Glutamatergic neuron (in vitro differentiated cells): ENCODE results near the gene MYF6. TPM values are rescaled to one million over a fixed set of nuclear protein-coding genes. Genes with fewer than 3 reads are reported as not detected.

Experiments used
- DNase-seq: peaks from one replicate; pipeline ENCODE4 v3.0.0; 2022
- H3K27ac Mint-ChIP-seq: one replicate; pipeline ENCODE4 v1.8.0; 2020; ENCODE audit warnings: mild to moderate bottlenecking, mixed read lengths, inconsistent platforms; ENCODE audit not compliant: unreplicated experiment
- H3K27me3 Mint-ChIP-seq: one replicate; pipeline ENCODE4 v1.8.0; 2020; ENCODE audit warnings: mild to moderate bottlenecking, moderate library complexity, mixed read lengths, inconsistent platforms; ENCODE audit not compliant: unreplicated experiment
- H3K36me3 Mint-ChIP-seq: one replicate; pipeline ENCODE4 v1.8.0; 2020; ENCODE audit warnings: mild to moderate bottlenecking, mixed read lengths, inconsistent platforms; ENCODE audit not compliant: unreplicated experiment
- H3K4me1 Mint-ChIP-seq: one replicate; pipeline ENCODE4 v1.8.0; 2020; ENCODE audit warnings: mild to moderate bottlenecking, low read depth, mixed read lengths, inconsistent platforms; ENCODE audit not compliant: unreplicated experiment
- H3K4me3 Mint-ChIP-seq: one replicate; pipeline ENCODE4 v1.8.0; 2020; ENCODE audit warnings: mild to moderate bottlenecking, mixed read lengths, inconsistent platforms; ENCODE audit not compliant: unreplicated experiment
- H3K9me3 Mint-ChIP-seq: one replicate; pipeline ENCODE4 v1.8.0; 2020; ENCODE audit warnings: mild to moderate bottlenecking, moderate library complexity, mixed read lengths, inconsistent platforms; ENCODE audit not compliant: unreplicated experiment
- CTCF ChIP-seq: fragments of 200-600 bp; sonication (generic); IDR thresholded peaks from one replicate; pipeline ENCODE4 v1.5.0; 2021; ENCODE audit not compliant: partially characterized antibody, unreplicated experiment
- total RNA-seq: library from RNA; stranded (reverse); fragmentation: NEBNext Ultra II Directional; extraction: Animal tissue kit (Norgen Biotek cat#: 25700); gene quantifications from one replicate; pipeline ENCODE4 v1.2.1, GENCODE V29; 2021; ENCODE audit not compliant: unreplicated experiment

MYF6 gene
- total RNA-seq, 1 donor from 2014 or later, result not detected

DNA sequence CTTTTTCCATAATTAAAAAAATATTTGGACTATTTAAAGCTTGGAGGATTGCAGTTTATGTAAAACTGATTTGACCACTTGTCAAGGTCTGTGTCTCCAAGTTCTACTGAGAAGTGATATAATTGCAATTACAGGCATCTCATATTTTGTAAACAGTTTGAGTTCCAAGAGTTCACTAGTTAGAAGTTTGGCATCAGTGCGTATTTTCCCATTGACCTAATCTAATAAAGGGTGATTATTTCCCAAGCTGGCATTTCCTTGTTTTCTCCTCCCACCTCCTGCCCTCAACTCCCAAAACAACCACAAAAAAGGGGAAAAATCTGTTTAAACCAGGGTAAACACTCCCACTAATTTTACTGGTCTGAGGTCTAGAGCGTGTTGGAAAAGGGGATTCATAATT, 3.0 kb upstream of the MYF6 start:
- Mint-ChIP-seq H3K4me3 (no peak overlapping the region), H3K4me1 (peaks cover 2% of the 10 kb centered on the region), H3K9me3 (peaks cover 4% of the 10 kb centered on the region), H3K36me3 (no peaks in the 10 kb centered on the region), H3K27me3 (peaks cover 6% of the 10 kb centered on the region), H3K27ac (no peak overlapping the region)
- DNase-seq, result no peak
- no peak for TF ChIP-seq CTCF

GRCh38 chr12:80707830-80708258, 410 bp downstream of the MYF6 start:
- peaks cover 4% of the 10 kb centered on the region for H3K9me3 Mint-ChIP-seq
- peak overlapping the region; percentile 83 for H3K4me3 Mint-ChIP-seq
- H3K27ac Mint-ChIP-seq, result no peak overlapping the region
- peak; percentile 27 for DNase-seq
- no peaks in the 10 kb centered on the region for H3K36me3 Mint-ChIP-seq
- H3K4me1 Mint-ChIP-seq, result peaks cover 2% of the 10 kb centered on the region
- no peak for TF ChIP-seq CTCF
- H3K27me3 Mint-ChIP-seq, result peaks cover 13% of the 10 kb centered on the region

DNA sequence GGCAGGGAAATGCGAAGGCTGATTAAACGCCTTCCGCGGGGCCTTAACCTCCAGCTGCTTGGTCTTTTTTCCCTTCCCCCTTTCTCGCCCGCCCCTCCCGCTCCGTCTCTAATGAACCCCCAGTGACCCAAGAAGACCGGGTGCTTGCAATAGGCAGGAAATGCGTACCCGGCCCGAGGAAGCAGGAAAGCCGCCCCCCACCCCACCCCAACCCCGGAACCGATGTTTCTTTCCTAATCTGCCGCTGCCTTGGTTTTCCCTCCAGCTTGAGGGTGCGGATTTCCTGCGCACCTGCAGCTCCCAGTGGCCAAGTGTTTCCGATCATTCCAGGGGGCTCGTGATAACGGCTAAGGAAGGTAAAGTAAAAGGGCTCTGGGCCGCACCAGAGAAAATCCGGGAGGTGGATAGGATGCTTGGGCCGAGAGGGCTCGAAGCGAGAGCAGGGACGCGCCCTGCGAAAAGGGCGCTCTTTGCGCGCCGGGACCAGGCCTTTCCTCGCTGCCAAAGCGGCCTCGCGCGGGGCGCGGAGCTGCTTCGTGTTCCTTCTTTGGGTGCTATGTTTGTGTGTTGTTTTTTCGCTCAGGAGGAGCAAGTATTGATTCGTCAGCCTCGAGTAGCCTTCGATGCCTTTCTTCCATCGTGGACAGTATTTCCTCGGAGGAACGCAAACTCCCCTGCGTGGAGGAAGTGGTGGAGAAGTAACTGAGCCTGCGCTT, 983 bp downstream of the MYF6 start:
- H3K4me1 Mint-ChIP-seq, result peaks cover 2% of the 10 kb centered on the region
- peaks cover 13% of the 10 kb centered on the region for H3K27me3 Mint-ChIP-seq
- peak overlapping the region; percentile 83 for H3K4me3 Mint-ChIP-seq
- TF ChIP-seq CTCF, result no peak
- H3K27ac Mint-ChIP-seq, result no peak overlapping the region
- H3K9me3 Mint-ChIP-seq, result peaks cover 4% of the 10 kb centered on the region
- peak; percentile 48 for DNase-seq
- no peaks in the 10 kb centered on the region for H3K36me3 Mint-ChIP-seq

DNA sequence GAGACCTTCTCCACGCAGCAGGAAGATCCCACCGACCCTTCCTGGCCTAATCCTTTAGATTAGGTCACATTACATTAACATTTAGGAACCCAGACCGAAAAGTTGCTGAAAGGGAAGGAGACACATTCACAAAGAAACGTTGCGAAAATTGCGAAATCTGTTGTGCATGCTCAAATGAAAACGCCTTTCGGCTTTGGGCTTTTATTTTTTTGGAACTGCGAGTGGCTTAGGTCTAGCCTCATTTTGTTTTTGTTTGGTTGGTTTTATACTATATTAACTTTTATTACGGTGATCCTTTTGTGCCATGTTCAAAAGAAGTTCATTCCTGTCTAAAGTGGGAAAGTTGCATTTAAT, 1.5 kb downstream of the MYF6 start:
- Mint-ChIP-seq H3K9me3 (peaks cover 4% of the 10 kb centered on the region), H3K27ac (no peak overlapping the region), H3K4me3 (peak overlapping the region; percentile 83), H3K27me3 (peaks cover 15% of the 10 kb centered on the region), H3K36me3 (no peaks in the 10 kb centered on the region), H3K4me1 (peaks cover 2% of the 10 kb centered on the region)
- DNase-seq, result no peak
- no peak for TF ChIP-seq CTCF
